ENCODE results near the gene ACTMAP. TPM values are rescaled to one million over a fixed set of nuclear protein-coding genes. Genes with fewer than 3 reads are reported as not detected.
"Not testable (repeated sequence)": the region's sequence is repeated elsewhere in the genome, so short reads cannot be mapped to it uniquely, and the experiment has no call there.

Gene ACTMAP
- total RNA-seq, 4 donors from 2014 or later = 3.3 to 8.5 (median 4.5) TPM

GRCh38 chr19:40775632-40776022 lies 25.4 kb upstream of the ACTMAP start:
- 89 to 93% methylated on average over 10 of the region's 10 CpGs for WGBS, 2 donors
- H3K36me3 ChIP-seq = no peaks in the 10 kb centered on the region
- DNase-seq = no peak
- intact Hi-C loops (cut with DNase I) = no loop called here
- H3K4me3 ChIP-seq (replicated peaks in 1 of 3) = no peak overlapping the region
- H3K9me3 ChIP-seq = no peaks in the 10 kb centered on the region
- TF ChIP-seq CTCF (IDR thresholded peaks at IDR 0.05) (no peak), POLR2A (IDR thresholded peaks at IDR 0.05) (no peak)
- H3K4me1 ChIP-seq = peaks cover 12 to 14% of the 10 kb centered on the region in 2 donors
- H3K27me3 ChIP-seq = no peaks in the 10 kb centered on the region
- no peak overlapping the region for H3K27ac ChIP-seq

GRCh38 chr19:40774916-40775631 lies 24.8 kb upstream of the ACTMAP start, which contains the start of gene MIA:
Gene MIA (plus strand): TSS chr19:40775521. CDS start chr19:40775543, 22 bp downstream.
- H3K4me1 ChIP-seq = peaks cover 12 to 14% of the 10 kb centered on the region in 2 donors
- DNase-seq = no peak
- no peaks in the 10 kb centered on the region for H3K9me3 ChIP-seq
- intact Hi-C loops (cut with DNase I) = no loop called here
- 88 to 90% methylated on average over 9 of the region's 9 CpGs for WGBS, 2 donors
- H3K27me3 ChIP-seq = no peaks in the 10 kb centered on the region
- H3K27ac ChIP-seq = no peak within 1 kb of the TSS
- TF ChIP-seq POLR2A (IDR thresholded peaks at IDR 0.05) = no peak
- TF ChIP-seq CTCF (IDR thresholded peaks at IDR 0.05) = no peak
- no peak within 1 kb of the TSS for H3K4me3 ChIP-seq (replicated peaks in 1 of 3)
- no peaks in the 10 kb centered on the region for H3K36me3 ChIP-seq

- intact Hi-C loops (cut with DNase I); H3K9me3 ChIP-seq; H3K27me3 ChIP-seq; H3K4me3 ChIP-seq (replicated peaks in 1 of 3); H3K36me3 ChIP-seq; DNase-seq; H3K27ac ChIP-seq; H3K4me1 ChIP-seq: not testable (repeated sequence)
- 96 to 97% methylated on average over 10 of the region's 10 CpGs for WGBS, 2 donors
Observed at GRCh38 chr19:40771101-40771862, 21.0 kb upstream of the ACTMAP start.

- no peak for TF ChIP-seq CTCF (IDR thresholded peaks at IDR 0.05)
- no peak for TF ChIP-seq POLR2A (IDR thresholded peaks at IDR 0.05)
- intact Hi-C loops (cut with DNase I) = no loop called here
- WGBS, 2 donors = 73 to 83% methylated on average over 5 of the region's 5 CpGs
- no peaks in the 10 kb centered on the region for H3K27me3 ChIP-seq
- no peak overlapping the region for H3K4me3 ChIP-seq (replicated peaks in 1 of 3)
- no peak overlapping the region for H3K27ac ChIP-seq
- DNase-seq = no peak
- H3K36me3 ChIP-seq = peaks cover 25 to 33% of the 10 kb centered on the region in 2 donors
- H3K4me1 ChIP-seq = no peaks in the 10 kb centered on the region
- H3K9me3 ChIP-seq = no peaks in the 10 kb centered on the region
Observed at GRCh38 chr19:40768869-40769268, 18.6 kb upstream of the ACTMAP start.

GRCh38 chr19:40766385-40766784 lies 16.1 kb upstream of the ACTMAP start:
- H3K36me3 ChIP-seq = peaks cover 50 to 58% of the 10 kb centered on the region in 2 donors
- H3K27ac ChIP-seq; H3K4me3 ChIP-seq (replicated peaks in 1 of 3); H3K4me1 ChIP-seq; DNase-seq; intact Hi-C loops (cut with DNase I); H3K27me3 ChIP-seq; H3K9me3 ChIP-seq: not testable (repeated sequence)
- 93 to 94% methylated on average over 13 of the region's 13 CpGs for WGBS, 2 donors

- TF ChIP-seq POLR2A (IDR thresholded peaks at IDR 0.05) = no peak
- TF ChIP-seq CTCF (IDR thresholded peaks at IDR 0.05) = no peak
- H3K36me3 ChIP-seq = peaks cover 74 to 78% of the 10 kb centered on the region in 2 donors
- intact Hi-C loops (cut with DNase I) = no loop called here
Observed at GRCh38 chr19:40763963-40764362, 13.7 kb upstream of the ACTMAP start.

More at GRCh38 chr19:40763963-40764362, 13.7 kb upstream of the ACTMAP start:
- Histone ChIP-seq H3K9me3 (no peaks in the 10 kb centered on the region), H3K27me3 (no peaks in the 10 kb centered on the region), H3K27ac (no peak overlapping the region), H3K4me1 (no peaks in the 10 kb centered on the region), H3K4me3 (replicated peaks in 1 of 3) (no peak overlapping the region)
- DNase-seq = no peak
- WGBS, 2 donors = 91 to 95% methylated on average over 10 of the region's 10 CpGs

Data from thyroid gland (tissue), 4 donors.